B cell (primary cell): ENCODE results near the gene CATSPER1. TPM values are rescaled to one million over a fixed set of nuclear protein-coding genes. Genes with fewer than 3 reads are reported as not detected.

ENCODE experiments used
- ATAC-seq: fragments of 200-7000 bp; cut with Tn5 transposase; one replicate; pipeline ENCODE4 v1.10.0; 2021; ENCODE audit warnings: low read depth, mild to moderate bottlenecking, moderate number of reproducible peaks, moderate library complexity
- CTCF ChIA-PET: fragments of 350-600 bp; sonication (Branson Sonifier 250); formaldehyde crosslinking; loops from one replicate; lab custom pipeline; 2021; ENCODE audit warnings: antibody characterized with exemption, inconsistent platforms; lab: Charles Lee
- POLR2A ChIA-PET: fragments of 350-600 bp; sonication (Branson Sonifier 250); formaldehyde crosslinking; loops from one replicate; lab custom pipeline; 2021; ENCODE audit warnings: antibody characterized with exemption; lab: Charles Lee
- DNase-seq: peaks from one replicate; pipeline ENCODE4 v3.0.0; 2013
- H2AFZ ChIP-seq: 2 replicates; pipeline ENCODE4 v1.6.1; 2012; ENCODE audit warnings: mild to moderate bottlenecking, low read depth, low read length; ENCODE audit not compliant: insufficient read depth, poor library complexity, severe bottlenecking
- H3K27ac ChIP-seq, 2 donors: 1 replicate in 1 of 2; 2 replicates in 1 of 2; pipeline ENCODE4 v1.5.1; 2012 to 2013; ENCODE audit warnings: low read length in 2 of 2, mild to moderate bottlenecking in 2 of 2, moderate library complexity in 1 of 2
- H3K27me3 ChIP-seq, 4 experiments: fragments of 200-600 bp in 1 of 4; sonication (generic) in 1 of 4; replicated peaks in 1 of 4; 1 replicate in 2 of 4; 2 replicates in 2 of 4; pipeline versions ENCODE4 v1.6.1 to v1.7.0; 2013 to 2016; ENCODE audit warnings: low read length in 3 of 4, mild to moderate bottlenecking in 2 of 4, mixed read lengths in 1 of 4, moderate library complexity in 1 of 4; ENCODE audit not compliant: insufficient read depth in 4 of 4, control insufficient read depth in 3 of 4; ENCODE audit errors: control extremely low read depth in 1 of 4
- H3K36me3 ChIP-seq, 2 experiments: replicated peaks in 1 of 2; 1 replicate in 1 of 2; 2 replicates in 1 of 2; pipeline versions ENCODE4 v1.6.1 to v1.7.1; 2013; ENCODE audit warnings: low read length in 1 of 2; ENCODE audit not compliant: insufficient read depth in 2 of 2, control insufficient read depth in 1 of 2; ENCODE audit errors: control extremely low read depth in 1 of 2, extremely low read depth in 1 of 2
- H3K4me1 ChIP-seq, 2 donors: fragments of 200-600 bp in 1 of 2; sonication (generic) in 1 of 2; 1 replicate in 1 of 2; 2 replicates in 1 of 2; pipeline versions ENCODE4 v1.5.1 to v1.6.1; 2013 to 2017; ENCODE audit warnings: low read length in 2 of 2; ENCODE audit not compliant: control insufficient read depth in 2 of 2, insufficient read depth in 2 of 2
- H3K4me2 ChIP-seq: replicated peaks from 2 replicates; pipeline ENCODE3; 2012; ENCODE audit warnings: mild to moderate bottlenecking, low read depth, low read length; ENCODE audit not compliant: poor library complexity, severe bottlenecking
- H3K4me3 ChIP-seq, 5 experiments: fragments of 200-600 bp in 1 of 5; sonication (generic) in 1 of 5; 1 replicate in 3 of 5; 2 replicates in 2 of 5; pipeline versions ENCODE4 v1.5.1 to v1.7.0; 2011 to 2016; ENCODE audit warnings: low read length in 4 of 5, mild to moderate bottlenecking in 4 of 5, low read depth in 2 of 5, control low read depth in 1 of 5, moderate library complexity in 1 of 5; ENCODE audit not compliant: insufficient read depth in 1 of 5; ENCODE audit errors: control extremely low read depth in 1 of 5, extremely low read depth in 1 of 5
- H3K79me2 ChIP-seq: fragments of 200-600 bp; sonication (generic); one replicate; pipeline ENCODE4 v1.6.0; 2016; ENCODE audit warnings: low read length; ENCODE audit not compliant: control insufficient read depth, insufficient read depth
- H3K9ac ChIP-seq: fragments of 200-600 bp; sonication (generic); 2 replicates; pipeline ENCODE4 v1.6.1; 2017; ENCODE audit warnings: mild to moderate bottlenecking, low read length, moderate library complexity
- H3K9me3 ChIP-seq, 3 donors: one replicate each; pipeline versions ENCODE4 v1.6.1 to v1.7.1; 2013; ENCODE audit warnings: low read length in 2 of 3; ENCODE audit not compliant: control insufficient read depth in 2 of 3, insufficient read depth in 1 of 3; ENCODE audit errors: control extremely low read depth in 1 of 3
- H4K20me1 ChIP-seq: 2 replicates; pipeline ENCODE4 v1.6.0; 2012; ENCODE audit warnings: mild to moderate bottlenecking, low read length; ENCODE audit not compliant: insufficient read depth, control insufficient read depth, poor library complexity, severe bottlenecking
- H3K27ac Mint-ChIP-seq: one replicate; pipeline ENCODE4 v1.8.0; 2021; ENCODE audit warnings: mixed read lengths
- H3K27me3 Mint-ChIP-seq: one replicate; pipeline ENCODE4 v1.8.0; 2021; ENCODE audit warnings: mixed read lengths
- H3K4me1 Mint-ChIP-seq: one replicate; pipeline ENCODE4 v1.8.0; 2021; ENCODE audit warnings: mixed read lengths
- H3K4me3 Mint-ChIP-seq: one replicate; pipeline ENCODE4 v1.8.0; 2021; ENCODE audit warnings: mixed read lengths
- H3K9me3 Mint-ChIP-seq: one replicate; pipeline ENCODE4 v1.8.0; 2022; ENCODE audit warnings: mixed read lengths; ENCODE audit not compliant: insufficient read depth
- CTCF ChIP-seq: fragments of 200-600 bp; IDR thresholded peaks from one replicate; pipeline ENCODE4 v1.8.0; 2022; ENCODE audit warnings: antibody characterized with exemption, mild to moderate bottlenecking
- EZH2 ChIP-seq: IDR thresholded peaks from 2 replicates; pipeline ENCODE4 v1.6.1; 2012; ENCODE audit warnings: borderline replicate concordance, low read depth, mild to moderate bottlenecking, moderate library complexity, low read length; ENCODE audit not compliant: insufficient read depth, poor library complexity, severe bottlenecking
- WGBS: methylation state at CpG from one replicate; pipeline ENCODE4 v1.1.5; 2013; ENCODE audit warnings: missing lambda C conversion rate; ENCODE audit not compliant: insufficient coverage; 5-methylcytosine and 5-hydroxymethylcytosine counted together
- intact Hi-C: fragments of 100-400 bp; cut with micrococcal nuclease; formaldehyde crosslinking; loops from one replicate; pipeline ENCODE4 v1.10.0; 2022
- polyA plus RNA-seq: library from polyadenylated mRNA; depleted of rRNA; stranded (reverse); fragments of >200 nt; gene quantifications from 2 replicates; pipeline ENCODE4 v1.2.3, GENCODE V29; 2012
- total RNA-seq, 2 donors: library from RNA; stranded (reverse); fragments of 120-200 nt in 1 of 2; gene quantifications; 1 replicate in 1 of 2; 2 replicates in 1 of 2; pipeline versions ENCODE4 v1.2.3 to v1.2.4, GENCODE V29; 2013 to 2022

Gene CATSPER1
- total and polyA plus RNA-seq, 2 donors (not counting 1 experiment from before 2014, with no cell fraction given): not detected

DNA sequence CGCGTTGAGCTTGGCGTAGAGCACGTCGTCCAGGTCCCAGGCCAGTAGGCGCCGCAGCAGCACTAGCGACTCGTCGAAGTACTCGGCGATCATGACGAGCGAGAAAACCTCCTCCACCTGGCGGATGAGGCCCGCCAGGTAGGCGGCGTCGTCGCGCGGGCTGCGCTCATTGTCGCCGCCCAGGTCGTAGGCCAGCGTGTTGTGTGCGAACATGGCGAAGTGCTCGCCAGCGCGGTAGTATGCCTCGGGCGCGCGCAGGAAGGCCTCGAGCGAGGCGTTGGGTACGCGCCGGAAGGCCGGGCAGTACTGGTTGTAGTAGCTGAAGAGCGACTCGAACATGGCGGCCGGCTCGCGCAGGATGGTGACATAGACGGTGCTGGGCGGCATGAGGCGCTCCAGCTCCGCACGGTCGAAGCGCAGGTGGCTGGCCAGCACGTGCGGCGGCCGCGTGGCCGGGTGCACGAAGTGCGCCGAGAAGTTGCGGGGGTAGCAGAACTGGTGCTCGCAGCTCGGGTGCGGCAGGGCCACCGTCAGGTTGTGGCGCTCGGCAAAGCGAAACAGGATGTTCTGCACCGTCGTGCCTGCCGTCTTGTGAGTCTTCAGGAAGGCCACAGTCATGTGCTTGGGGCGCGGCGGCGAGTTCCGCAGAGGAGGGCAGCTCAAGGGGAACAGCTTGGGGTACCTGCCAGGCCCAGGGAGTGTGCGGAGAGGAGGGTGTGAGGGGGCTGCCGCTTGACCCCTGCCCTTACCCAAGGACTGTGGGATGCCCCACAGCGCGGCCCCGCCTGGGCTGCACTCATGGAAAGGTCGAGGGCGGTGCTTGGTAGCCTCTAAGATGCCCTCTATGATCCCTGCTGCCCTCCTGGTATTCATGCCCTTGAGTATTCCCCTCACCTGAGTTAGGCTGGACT, 17.0 kb upstream of the CATSPER1 start:
- DNase-seq (no peak), ATAC-seq (no peak)
- Histone ChIP-seq H3K36me3 (no peaks in the 10 kb centered on the region), H2AFZ (no peak overlapping the region), H3K4me1 (peaks cover 0 to 7% of the 10 kb centered on the region in 2 donors), H3K4me3 (no peak overlapping the region), H3K79me2 (no peaks in the 10 kb centered on the region), H3K9me3 (no peaks in the 10 kb centered on the region), H3K27ac (no peak overlapping the region), H3K4me2 (no peak overlapping the region), H4K20me1 (no peaks in the 10 kb centered on the region), H3K9ac (no peak overlapping the region), H3K27me3 (peaks cover 0 to 26% (median 3%) of the 10 kb centered on the region in 4 experiments)
- no peak overlapping the region for H3K4me3 Mint-ChIP-seq
- POLR2A ChIA-PET: no interaction called here
- no peak for TF ChIP-seq CTCF
- TF ChIP-seq EZH2: no peak
- intact Hi-C loops: no loop called here
- WGBS: 96% methylated on average over 82 of the region's 88 CpGs
- H3K9me3 Mint-ChIP-seq: no peaks in the 10 kb centered on the region
- CTCF ChIA-PET: interaction anchor here (1.0 to 5.2 kb wide), 9 partner anchors 8 to 159 kb away, joined by 3 to 35 read pairs (median 7); partner anchors contain the start of genes BANF1, CATSPER1 and SF3B2
- H3K27me3 Mint-ChIP-seq: peaks cover 10% of the 10 kb centered on the region
- no peak overlapping the region for H3K27ac Mint-ChIP-seq
- H3K4me1 Mint-ChIP-seq: peaks cover 9% of the 10 kb centered on the region
